ENCODE data around the gene ABLIM2. TPM values are rescaled to one million over a fixed set of nuclear protein-coding genes. Genes with fewer than 3 reads are reported as not detected.
A peak's percentile ranks its signal among the peaks of the same experiment; 100 is the strongest.
"Not testable (repeated sequence)": the region's sequence is repeated elsewhere in the genome, so short reads cannot be mapped to it uniquely, and the experiment has no call there.

ABLIM2 gene
- polyA plus RNA-seq, 1 donor from 2014 or later = 1.3 TPM

DNA sequence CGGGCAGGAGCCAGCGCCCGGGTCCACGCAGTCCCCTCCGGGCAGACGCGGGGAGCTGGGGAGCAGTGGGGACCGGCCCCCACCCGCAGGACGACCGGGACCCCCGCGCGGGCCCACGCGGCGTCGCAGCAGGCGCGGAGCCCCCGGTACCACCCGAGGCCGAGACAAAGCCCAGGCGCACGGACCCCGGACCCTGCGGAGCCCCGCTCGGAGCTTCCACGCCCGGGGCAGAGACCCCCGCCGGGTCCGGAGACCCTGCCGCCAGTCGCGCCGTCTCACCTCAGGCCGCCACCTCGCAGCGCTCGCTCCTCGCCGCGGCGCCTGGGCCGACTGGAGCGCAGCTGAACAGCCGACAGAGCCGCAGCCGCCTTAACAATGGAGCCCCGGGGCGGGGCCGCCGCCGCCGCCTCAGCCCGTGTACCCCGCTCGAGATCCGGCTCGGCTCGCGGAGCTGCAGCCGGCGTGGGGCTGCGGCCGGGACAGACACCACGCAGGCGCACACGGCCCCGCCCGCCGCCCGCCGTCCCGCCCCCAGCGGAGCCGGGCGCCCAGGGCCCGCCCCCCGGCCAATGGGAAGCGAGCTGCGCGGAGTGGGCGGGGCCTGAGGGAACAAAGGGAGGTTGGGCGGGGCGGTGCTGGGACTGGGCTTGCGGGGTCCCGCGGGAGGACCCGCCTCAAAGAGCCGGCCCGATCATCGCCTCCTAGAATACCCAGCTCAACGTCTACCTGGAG, 219.1 kb downstream of the ABLIM2 start, which contains the start of gene AFAP1:
TSS of gene AFAP1 (minus strand) at position 485 of the 732 bp plus-strand sequence. CDS start 67,783 bp downstream, outside the sequence.
- Mint-ChIP-seq H3K4me1 (peaks cover 0 to 2% (median 0%) of the 10 kb centered on the region in 3 donors), H3K9me3 (peaks cover 0 to 5% (median 0%) of the 10 kb centered on the region in 3 donors), H3K27me3 (peaks cover 34% of the 10 kb centered on the region), H3K27ac (peak within 1 kb of the TSS in 1 of 3 donors; percentile 40), H3K4me3 (peak within 1 kb of the TSS in 3 of 4 donors; percentile 50 to 79 (median 74)), H3K36me3 (no peaks in the 10 kb centered on the region)

DNA sequence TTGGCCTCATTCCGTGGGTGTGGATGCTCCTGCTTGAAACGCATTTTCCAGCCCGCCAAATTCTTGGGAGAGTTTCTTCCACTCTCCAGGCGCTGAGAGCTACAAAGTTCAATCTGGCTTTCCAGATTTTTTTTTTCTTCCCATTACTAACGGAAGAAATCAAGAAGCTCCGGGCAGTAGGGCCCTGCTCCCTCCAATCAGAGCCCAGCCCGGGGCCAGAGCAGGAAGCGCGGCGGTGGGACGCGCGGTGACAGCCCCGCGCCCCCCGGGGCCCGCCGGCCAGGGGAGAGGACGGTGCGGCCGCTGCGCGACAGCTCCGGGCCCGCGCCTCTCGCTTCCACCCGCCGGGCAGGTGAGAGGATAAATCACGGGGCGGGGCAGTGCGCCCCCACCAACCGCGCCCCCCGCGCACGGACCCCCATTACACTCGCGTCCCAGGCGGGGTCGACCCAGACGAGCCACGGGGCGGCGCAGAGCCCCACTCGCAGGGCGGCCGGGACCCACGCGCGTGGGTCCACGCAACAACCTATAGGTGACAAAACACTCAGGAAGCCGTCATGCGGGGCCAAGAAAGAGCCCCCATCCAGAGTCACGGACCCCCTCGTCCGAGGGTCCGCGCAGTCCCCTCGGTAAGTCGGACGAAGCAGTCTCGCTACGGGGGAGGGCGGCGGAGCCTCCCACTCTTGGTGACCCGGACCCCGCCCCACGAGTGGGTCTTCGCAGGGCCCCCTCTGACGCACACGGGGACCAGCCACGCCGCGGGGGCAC, 219.8 kb downstream of the ABLIM2 start:
- Mint-ChIP-seq H3K36me3 (no peaks in the 10 kb centered on the region), H3K9me3 (peaks cover 0 to 5% (median 0%) of the 10 kb centered on the region in 3 donors), H3K4me1 (peaks cover 0 to 2% (median 0%) of the 10 kb centered on the region in 3 donors), H3K27ac (no peak overlapping the region), H3K4me3 (peak overlapping the region in 2 of 4 donors; percentile 8 to 28), H3K27me3 (peaks cover 40% of the 10 kb centered on the region)

DNA sequence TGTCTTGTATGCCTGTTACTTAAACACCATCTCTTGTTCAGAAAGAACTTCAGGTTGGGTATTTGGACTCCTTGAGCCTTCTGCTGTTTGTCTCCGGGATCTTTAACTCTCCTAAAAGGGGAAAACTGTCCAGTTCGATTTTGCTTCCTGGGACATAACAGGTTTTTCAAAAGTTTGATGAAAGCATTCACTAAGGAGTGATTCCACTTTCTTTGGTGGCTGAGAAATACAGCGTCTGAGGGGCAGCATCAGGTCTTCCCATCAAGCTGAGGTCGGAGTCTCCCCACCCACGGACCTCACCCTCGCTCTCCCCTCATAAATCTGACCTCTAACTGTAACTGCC, 220.4 kb downstream of the ABLIM2 start:
- Mint-ChIP-seq H3K27ac (no peak overlapping the region), H3K4me1 (peaks cover 0 to 2% (median 0%) of the 10 kb centered on the region in 3 donors), H3K27me3 (peaks cover 42% of the 10 kb centered on the region), H3K36me3 (no peaks in the 10 kb centered on the region), H3K4me3 (peak overlapping the region in 2 of 4 donors; percentile 8 to 22), H3K9me3 (peaks cover 0 to 5% (median 0%) of the 10 kb centered on the region in 3 donors)

DNA sequence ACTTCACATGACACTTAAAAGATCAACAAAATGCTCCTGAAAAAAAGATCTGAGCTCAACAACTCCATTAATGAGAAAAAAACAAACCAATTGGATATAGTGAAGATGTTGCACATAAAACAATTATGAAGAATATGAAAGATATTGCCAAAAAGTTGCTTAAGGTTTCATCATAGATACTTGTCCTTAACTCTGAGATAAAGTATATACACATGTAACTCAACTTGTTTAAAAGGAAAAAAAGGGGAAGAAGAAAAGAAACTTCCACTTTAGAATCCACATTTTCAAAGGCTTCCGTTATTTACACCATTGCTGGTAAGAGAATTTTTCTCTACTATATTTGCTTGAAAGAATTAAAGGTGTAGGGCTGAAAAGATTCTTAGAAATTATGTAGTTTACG, 221.6 kb downstream of the ABLIM2 start:
- Mint-ChIP-seq H3K4me3 (no peak overlapping the region), H3K4me1 (peaks cover 0 to 2% (median 0%) of the 10 kb centered on the region in 3 donors), H3K27ac (no peak overlapping the region), H3K27me3 (peaks cover 46% of the 10 kb centered on the region), H3K9me3 (peaks cover 0 to 5% (median 0%) of the 10 kb centered on the region in 3 donors), H3K36me3 (no peaks in the 10 kb centered on the region)

DNA sequence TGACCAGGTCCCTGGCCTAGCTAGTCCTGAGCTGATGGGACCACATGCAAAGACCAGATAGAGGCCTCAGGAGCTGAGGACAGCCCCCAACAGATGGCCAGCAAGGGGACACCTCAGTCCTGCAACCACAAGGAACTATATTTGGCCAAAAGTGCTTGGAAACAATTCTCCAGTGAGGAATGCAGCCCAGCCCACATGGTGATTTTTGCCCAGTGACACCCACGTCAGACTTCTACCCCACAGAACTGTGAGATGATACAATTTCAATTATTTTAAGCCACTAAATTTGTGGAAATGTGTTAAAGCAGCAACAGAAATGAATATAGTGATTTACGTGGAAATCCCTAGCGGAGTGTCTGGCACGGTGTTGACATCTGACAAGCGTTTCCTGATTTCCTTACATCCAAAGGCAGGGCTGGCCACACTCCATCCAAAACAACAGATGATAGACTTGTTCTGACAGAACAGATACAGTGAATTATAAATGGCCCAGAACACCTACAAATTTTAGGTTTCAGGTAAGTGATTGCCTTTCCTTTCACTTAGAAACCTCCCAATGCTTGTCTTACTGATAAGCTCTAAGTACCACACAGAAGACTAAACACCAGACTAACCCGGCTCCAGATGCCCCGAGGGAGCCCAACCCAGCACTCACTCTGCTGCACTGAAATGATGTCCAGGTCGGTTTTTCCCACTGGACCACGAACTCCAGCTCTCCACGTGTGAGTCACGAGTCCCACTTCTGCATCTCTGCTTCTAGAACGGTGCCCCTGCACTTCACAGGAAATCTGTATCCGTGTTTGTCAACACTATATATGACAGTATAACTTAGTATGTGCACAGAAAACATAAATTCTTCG, 224.7 kb downstream of the ABLIM2 start:
- no peaks in the 10 kb centered on the region for H3K36me3 Mint-ChIP-seq
- H3K27me3 Mint-ChIP-seq = peaks cover 52% of the 10 kb centered on the region
- H3K4me1 Mint-ChIP-seq = peaks cover 0 to 2% (median 0%) of the 10 kb centered on the region in 3 donors
- no peak overlapping the region for H3K4me3 Mint-ChIP-seq
- H3K27ac Mint-ChIP-seq = no peak overlapping the region
- H3K9me3 Mint-ChIP-seq = peaks cover 0 to 3% (median 0%) of the 10 kb centered on the region in 3 donors

DNA sequence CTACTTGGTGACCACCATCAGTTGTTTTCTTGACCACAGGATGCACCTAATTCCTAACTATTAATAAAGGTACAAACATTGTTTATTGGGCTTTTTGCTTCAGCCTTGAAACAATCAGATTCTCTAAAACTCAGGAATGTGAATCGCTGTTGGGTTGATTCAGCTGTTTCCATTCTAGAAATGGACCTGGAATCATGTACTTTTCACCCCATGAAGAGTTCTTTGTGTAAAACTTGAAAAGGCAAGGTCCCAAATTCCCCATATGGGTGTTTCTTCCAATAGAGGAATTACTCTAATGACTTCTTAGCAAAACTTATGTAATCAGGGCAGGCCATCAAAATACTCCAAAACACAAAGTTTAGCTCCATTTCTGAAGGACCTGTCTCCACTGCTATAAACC, 226.3 kb downstream of the ABLIM2 start:
- peaks cover 0 to 2% (median 0%) of the 10 kb centered on the region in 3 donors for H3K4me1 Mint-ChIP-seq
- H3K27me3 Mint-ChIP-seq = peaks cover 41% of the 10 kb centered on the region
- H3K4me3 Mint-ChIP-seq = no peak overlapping the region
- no peak overlapping the region for H3K27ac Mint-ChIP-seq
- no peaks in the 10 kb centered on the region for H3K36me3 Mint-ChIP-seq
- no peaks in the 10 kb centered on the region for H3K9me3 Mint-ChIP-seq

DNA sequence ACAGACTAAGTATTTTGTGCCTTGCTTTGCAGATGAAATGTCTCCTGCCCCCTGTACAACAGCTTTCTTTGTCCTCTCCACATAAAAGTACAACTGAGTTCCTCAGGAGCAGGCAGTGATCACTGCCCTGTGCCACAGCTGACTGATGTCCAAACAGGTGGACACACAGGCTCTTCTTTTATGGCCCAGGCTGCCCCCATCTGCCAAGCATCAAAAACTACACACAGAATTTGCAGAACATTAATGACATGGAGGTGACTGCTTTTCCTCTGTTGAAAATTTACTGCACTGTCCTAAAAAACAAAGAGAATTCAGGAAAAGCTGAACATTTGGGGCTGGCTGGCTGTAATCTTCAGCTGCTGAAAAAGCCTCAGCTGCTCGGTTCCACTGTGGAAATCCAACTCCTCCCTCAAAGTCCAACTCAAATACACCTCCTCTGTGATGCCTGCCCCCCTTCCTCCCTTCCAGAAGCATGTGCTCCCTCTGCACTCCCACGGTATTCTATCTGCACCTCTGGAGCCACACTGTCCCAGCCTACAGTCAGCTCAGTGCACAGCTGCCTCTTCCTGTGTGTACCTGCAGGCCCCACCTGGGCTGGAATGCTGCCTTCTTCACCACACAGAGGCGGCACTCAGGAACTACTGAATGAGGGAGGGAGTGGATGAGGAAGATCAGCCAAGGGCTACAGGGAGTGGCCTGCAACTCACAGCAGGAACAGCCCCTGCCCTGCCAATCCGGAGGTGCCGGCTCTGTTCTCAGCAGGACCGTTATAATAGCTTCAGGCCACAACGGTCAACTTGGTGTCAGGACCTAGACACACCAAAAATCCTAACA, 229.3 kb downstream of the ABLIM2 start:
- Mint-ChIP-seq H3K4me1 (no peaks in the 10 kb centered on the region), H3K27me3 (peaks cover 28% of the 10 kb centered on the region), H3K9me3 (no peaks in the 10 kb centered on the region), H3K27ac (no peak overlapping the region), H3K36me3 (no peaks in the 10 kb centered on the region), H3K4me3 (no peak overlapping the region)

DNA sequence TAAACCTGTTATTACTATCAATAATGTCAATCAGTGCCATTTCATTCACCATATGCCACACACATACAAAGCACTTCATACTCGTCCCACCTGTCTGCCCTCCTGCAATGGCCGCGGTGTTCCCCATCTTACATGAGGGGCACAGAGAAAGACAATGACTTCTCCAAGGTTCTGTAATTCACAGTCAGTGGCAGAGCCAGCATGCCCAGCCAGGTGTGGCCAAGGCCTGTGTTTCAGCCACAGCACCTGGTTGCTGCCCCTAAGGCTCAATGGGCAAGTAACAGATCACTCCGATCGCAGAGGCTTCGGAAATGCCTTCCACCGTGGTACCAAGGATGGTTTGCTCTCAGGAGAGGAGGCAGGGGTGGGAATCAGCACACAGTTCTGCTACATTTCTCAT, 229.9 kb downstream of the ABLIM2 start:
- peaks cover 22% of the 10 kb centered on the region for H3K27me3 Mint-ChIP-seq
- H3K27ac Mint-ChIP-seq = no peak overlapping the region
- H3K4me3 Mint-ChIP-seq = no peak overlapping the region
- H3K4me1 Mint-ChIP-seq = no peaks in the 10 kb centered on the region
- no peaks in the 10 kb centered on the region for H3K9me3 Mint-ChIP-seq
- no peaks in the 10 kb centered on the region for H3K36me3 Mint-ChIP-seq

DNA sequence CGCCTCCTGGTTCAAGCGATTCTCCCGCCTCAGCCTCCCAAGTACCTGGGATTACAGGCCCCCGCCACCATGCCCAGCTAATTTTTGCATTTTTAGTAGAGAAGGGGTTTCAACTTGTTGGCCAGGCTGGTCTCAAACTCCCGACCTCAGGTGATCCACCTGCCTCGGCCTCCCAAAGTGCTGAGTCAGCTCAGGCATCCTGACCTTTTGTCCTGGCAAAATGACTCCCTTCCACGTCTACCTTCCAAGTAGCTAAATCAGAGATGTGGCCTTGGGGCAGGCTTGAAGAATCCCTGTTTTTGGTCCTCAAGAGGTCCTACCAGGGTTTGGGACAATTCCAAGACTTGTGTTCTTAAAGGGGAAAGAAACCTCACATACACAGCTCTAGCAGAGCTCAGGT, 231.8 kb downstream of the ABLIM2 start:
- Mint-ChIP-seq H3K4me1 (no peaks in the 10 kb centered on the region), H3K4me3 (peak overlapping the region in 1 of 4 donors; percentile 32), H3K9me3 (no peaks in the 10 kb centered on the region), H3K27me3 (peaks cover 16% of the 10 kb centered on the region), H3K36me3 (no peaks in the 10 kb centered on the region), H3K27ac (no peak overlapping the region)

DNA sequence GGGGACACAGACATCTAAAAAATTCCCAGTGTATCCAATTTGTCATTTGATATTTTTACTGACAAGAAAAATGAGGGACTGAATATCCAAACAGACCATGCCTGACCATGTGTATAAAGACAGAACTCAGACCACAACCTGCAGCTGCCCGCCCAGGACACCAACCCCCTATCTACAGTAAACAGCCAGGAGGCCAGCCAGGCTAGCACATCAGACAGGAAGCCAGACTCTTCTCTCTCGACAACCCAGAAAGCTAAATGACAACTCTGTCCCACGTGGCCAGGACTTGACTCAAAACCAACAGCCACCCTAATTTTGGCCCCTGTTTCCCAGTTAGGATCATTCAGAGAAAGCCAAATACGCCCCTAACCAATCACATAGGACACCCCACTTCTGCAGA, 234.0 kb downstream of the ABLIM2 start:
- Mint-ChIP-seq H3K4me3 (no peak overlapping the region), H3K9me3 (no peaks in the 10 kb centered on the region), H3K27ac (no peak overlapping the region), H3K4me1 (no peaks in the 10 kb centered on the region), H3K27me3 (peaks cover 3% of the 10 kb centered on the region), H3K36me3 (no peaks in the 10 kb centered on the region)

DNA sequence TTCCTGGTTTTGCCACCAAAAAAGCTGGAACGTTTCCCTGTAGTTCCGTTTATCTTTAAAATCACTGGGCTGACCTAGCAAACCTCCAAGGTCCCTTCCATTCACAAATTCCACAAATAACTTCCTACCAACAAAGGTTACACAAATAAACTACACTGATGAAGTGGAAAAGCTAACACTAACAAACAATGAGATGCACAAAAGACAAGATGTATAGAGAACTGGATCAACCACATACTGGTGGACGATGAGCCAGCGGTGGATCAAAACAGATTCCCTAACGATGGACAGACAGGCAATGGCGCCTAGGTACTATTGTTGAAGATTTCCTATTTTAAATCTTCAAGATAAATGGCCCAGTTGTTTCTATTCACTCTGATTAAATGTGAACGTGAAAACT, 234.4 kb downstream of the ABLIM2 start:
- Mint-ChIP-seq H3K4me3 (no peak overlapping the region), H3K9me3 (no peaks in the 10 kb centered on the region)

DNA sequence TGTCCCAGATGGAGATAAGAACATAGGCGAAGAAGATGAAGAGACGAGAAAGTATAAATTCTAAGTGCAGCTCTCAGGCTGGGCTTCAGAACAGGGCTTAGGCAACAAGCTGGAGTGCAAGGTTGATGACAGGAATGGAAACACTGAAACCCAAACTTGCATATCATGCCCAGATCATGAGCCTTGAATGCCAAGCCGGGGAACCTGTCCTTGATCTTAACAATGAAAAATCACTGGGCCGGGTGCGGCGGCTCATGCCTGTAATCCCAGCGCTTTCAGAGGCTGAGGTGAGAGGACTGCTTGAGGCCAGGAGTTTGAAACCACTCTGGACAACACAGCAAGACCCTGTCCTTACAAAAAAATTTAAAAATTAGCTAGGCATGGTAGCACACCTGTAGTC, 236.1 kb downstream of the ABLIM2 start:
- Mint-ChIP-seq H3K9me3 (no peaks in the 10 kb centered on the region), H3K27me3 (no peaks in the 10 kb centered on the region), H3K36me3 (no peaks in the 10 kb centered on the region), H3K4me3 (no peak overlapping the region), H3K27ac (no peak overlapping the region), H3K4me1 (no peaks in the 10 kb centered on the region)

More for the DNA sequence above, 234.4 kb downstream of the ABLIM2 start:
- Mint-ChIP-seq H3K4me1 (no peaks in the 10 kb centered on the region), H3K27me3 (peaks cover 3% of the 10 kb centered on the region), H3K27ac (no peak overlapping the region), H3K36me3 (no peaks in the 10 kb centered on the region)

DNA sequence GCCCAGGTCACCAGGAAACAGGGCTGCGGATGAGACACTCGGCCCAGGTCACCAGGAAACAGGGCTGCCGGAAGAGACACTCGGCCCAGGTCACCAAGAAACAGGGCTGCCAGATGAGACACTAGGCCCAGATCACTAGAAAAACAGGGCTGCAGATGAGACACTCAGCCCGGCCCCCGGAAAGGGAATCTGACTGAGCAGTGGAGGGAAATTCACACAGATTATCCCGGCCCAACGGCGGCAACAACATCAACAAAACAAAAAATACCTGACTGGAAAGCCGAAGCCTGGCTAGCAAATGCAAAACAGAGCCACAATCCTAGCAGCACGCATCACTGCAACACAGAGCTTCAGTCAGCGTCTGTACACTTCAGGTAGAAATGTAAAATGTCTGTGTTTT, 239.6 kb downstream of the ABLIM2 start:
- Mint-ChIP-seq H3K4me3 (no peak overlapping the region), H3K9me3 (no peaks in the 10 kb centered on the region), H3K27me3 (peaks cover 14% of the 10 kb centered on the region), H3K27ac (no peak overlapping the region), H3K4me1 (peaks cover 0 to 2% (median 0%) of the 10 kb centered on the region in 3 donors), H3K36me3 (peaks cover 2% of the 10 kb centered on the region)

DNA sequence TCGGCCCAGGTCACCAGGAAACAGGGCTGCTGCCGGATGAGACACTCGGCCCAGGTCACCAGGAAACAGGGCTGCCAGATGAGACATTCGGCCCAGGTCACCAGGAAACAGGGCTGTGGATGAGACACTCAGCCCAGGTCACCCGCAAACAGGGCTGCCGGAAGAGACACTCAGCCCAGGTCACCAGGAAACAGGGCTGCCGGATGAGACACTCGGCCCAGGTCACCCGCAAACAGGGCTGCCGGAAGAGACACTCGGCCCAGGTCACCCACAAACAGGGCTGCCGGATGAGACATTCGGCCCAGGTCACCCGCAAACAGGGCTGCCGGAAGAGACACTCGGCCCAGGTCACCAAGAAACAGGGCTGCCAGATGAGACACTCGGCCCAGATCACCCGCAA, 240.4 kb downstream of the ABLIM2 start:
- H3K9me3 Mint-ChIP-seq, H3K27ac Mint-ChIP-seq, H3K4me3 Mint-ChIP-seq, H3K36me3 Mint-ChIP-seq, H3K4me1 Mint-ChIP-seq: not testable (repeated sequence)
- peaks cover 14% of the 10 kb centered on the region for H3K27me3 Mint-ChIP-seq

Measured in IgD-negative memory B cell (primary cell).